ENCODE results near the gene ZBTB40.

ZBTB40 gene

GRCh38 chr1:22527555-22528296, 76.1 kb downstream of the ZBTB40 start:
- Histone ChIP-seq H3F3A (ENCODE audit: insufficient read depth, low read length) (no peaks in the 10 kb centered on the region), H3K36me3 (replicated peaks; ENCODE audit: insufficient read depth, low read length) (no peaks in the 10 kb centered on the region), H3K4me2 (ENCODE audit: low read depth, low read length) (no peak overlapping the region), H3K9me3 (replicated peaks; ENCODE audit: insufficient read depth, low read length) (no peaks in the 10 kb centered on the region), H2AFZ (ENCODE audit: low read length) (no peak overlapping the region), H3K9ac (ENCODE audit: low read length) (no peak overlapping the region), H3K9me2 (replicated peaks; ENCODE audit: insufficient read depth, low read length) (no peaks in the 10 kb centered on the region), H3K4me3 (ENCODE audit: low read length) (no peak overlapping the region), H3K4me1 (ENCODE audit: low read length) (no peaks in the 10 kb centered on the region), H4K20me1 (ENCODE audit: insufficient read depth, low read length) (no peaks in the 10 kb centered on the region), H3K79me2 (ENCODE audit: low read length) (no peaks in the 10 kb centered on the region), H3K27ac (ENCODE audit: low read length) (no peak overlapping the region), H3K27me3 (replicated peaks; ENCODE audit: insufficient read depth, low read length) (no peaks in the 10 kb centered on the region)
- DNase-seq = no peak
- TF ChIP-seq CTCF (IDR thresholded peaks at IDR 0.05; ENCODE audit: low read length) (no peak), EZH2 (optimal IDR thresholded peaks at IDR 0.05; ENCODE audit: low read depth, low read length) (no peak), EZH2phosphoT487 (IDR thresholded peaks at IDR 0.05; ENCODE audit: low read length) (no peak)

- no peaks in the 10 kb centered on the region for H3K79me2 ChIP-seq (ENCODE audit: low read length)
- no peak for TF ChIP-seq EZH2 (optimal IDR thresholded peaks at IDR 0.05; ENCODE audit: low read depth, low read length)
- TF ChIP-seq CTCF (IDR thresholded peaks at IDR 0.05; ENCODE audit: low read length) = no peak
- no peak for TF ChIP-seq EZH2phosphoT487 (IDR thresholded peaks at IDR 0.05; ENCODE audit: low read length)
- DNase-seq = no peak
- H3K4me3 ChIP-seq (ENCODE audit: low read length) = no peak overlapping the region
- no peaks in the 10 kb centered on the region for H3F3A ChIP-seq (ENCODE audit: insufficient read depth, low read length)
- H3K36me3 ChIP-seq (replicated peaks; ENCODE audit: insufficient read depth, low read length) = no peaks in the 10 kb centered on the region
- no peaks in the 10 kb centered on the region for H4K20me1 ChIP-seq (ENCODE audit: insufficient read depth, low read length)
- no peaks in the 10 kb centered on the region for H3K9me2 ChIP-seq (replicated peaks; ENCODE audit: insufficient read depth, low read length)
- H3K4me1 ChIP-seq (ENCODE audit: low read length) = no peaks in the 10 kb centered on the region
- no peaks in the 10 kb centered on the region for H3K27me3 ChIP-seq (replicated peaks; ENCODE audit: insufficient read depth, low read length)
- no peak overlapping the region for H3K4me2 ChIP-seq (ENCODE audit: low read depth, low read length)
- no peak overlapping the region for H2AFZ ChIP-seq (ENCODE audit: low read length)
- no peak overlapping the region for H3K9ac ChIP-seq (ENCODE audit: low read length)
- H3K27ac ChIP-seq (ENCODE audit: low read length) = no peak overlapping the region
- H3K9me3 ChIP-seq (replicated peaks; ENCODE audit: insufficient read depth, low read length) = no peaks in the 10 kb centered on the region
Observed at GRCh38 chr1:22528451-22528850, 76.8 kb downstream of the ZBTB40 start.

- Histone ChIP-seq H3K27ac (ENCODE audit: low read length) (no peak overlapping the region), H3K4me3 (ENCODE audit: low read length) (no peak overlapping the region), H4K20me1 (ENCODE audit: insufficient read depth, low read length) (no peaks in the 10 kb centered on the region), H3K4me1 (ENCODE audit: low read length) (no peaks in the 10 kb centered on the region), H3K4me2 (ENCODE audit: low read depth, low read length) (no peak overlapping the region), H3K9ac (ENCODE audit: low read length) (no peak overlapping the region), H3K79me2 (ENCODE audit: low read length) (no peaks in the 10 kb centered on the region), H3K27me3 (replicated peaks; ENCODE audit: insufficient read depth, low read length) (no peaks in the 10 kb centered on the region), H2AFZ (ENCODE audit: low read length) (no peak overlapping the region), H3K36me3 (replicated peaks; ENCODE audit: insufficient read depth, low read length) (no peaks in the 10 kb centered on the region), H3K9me3 (replicated peaks; ENCODE audit: insufficient read depth, low read length) (no peaks in the 10 kb centered on the region), H3K9me2 (replicated peaks; ENCODE audit: insufficient read depth, low read length) (no peaks in the 10 kb centered on the region), H3F3A (ENCODE audit: insufficient read depth, low read length) (no peaks in the 10 kb centered on the region)
- DNase-seq = no peak
- no peak for TF ChIP-seq EZH2 (optimal IDR thresholded peaks at IDR 0.05; ENCODE audit: low read depth, low read length)
- no peak for TF ChIP-seq EZH2phosphoT487 (IDR thresholded peaks at IDR 0.05; ENCODE audit: low read length)
- TF ChIP-seq CTCF (IDR thresholded peaks at IDR 0.05; ENCODE audit: low read length) = no peak
Observed at GRCh38 chr1:22529901-22530621, 78.4 kb downstream of the ZBTB40 start.
